Iris pigment epithelial cell (primary cell): ENCODE data around the gene C1orf226.
A peak's percentile ranks its signal among the peaks of the same experiment; 100 is the strongest.

Experiments
- DNase-seq: peaks from one replicate; pipeline ENCODE4 v3.0.0-alpha.2; 2011; ENCODE audit warnings: low read depth

Gene C1orf226

GRCh38 chr1:162365284-162366020 is 16.1 kb upstream of the C1orf226 start:
- no peak for DNase-seq

- peak; percentile 56 for DNase-seq
Measured at GRCh38 chr1:162366149-162366548, 15.4 kb upstream of the C1orf226 start.

- no peak for DNase-seq
Measured at GRCh38 chr1:162366671-162367070, 14.9 kb upstream of the C1orf226 start.

GRCh38 chr1:162367073-162367472 is 14.5 kb upstream of the C1orf226 start:
- DNase-seq: no peak

- DNase-seq: no peak
Measured at GRCh38 chr1:162367772-162368171, 13.8 kb upstream of the C1orf226 start.

GRCh38 chr1:162368451-162368850 is 13.1 kb upstream of the C1orf226 start:
- no peak for DNase-seq

GRCh38 chr1:162369571-162369970 is 12.0 kb upstream of the C1orf226 start:
- no peak for DNase-seq

- DNase-seq: no peak
Measured at GRCh38 chr1:162370161-162370560, 11.4 kb upstream of the C1orf226 start.

GRCh38 chr1:162370721-162371120 is 10.8 kb upstream of the C1orf226 start:
- DNase-seq: no peak

GRCh38 chr1:162371611-162372010 is 9.9 kb upstream of the C1orf226 start:
- DNase-seq: peak; percentile 60

- DNase-seq: no peak
Measured at GRCh38 chr1:162372159-162373071, 9.1 kb upstream of the C1orf226 start.

GRCh38 chr1:162373072-162373427 is 8.5 kb upstream of the C1orf226 start:
- no peak for DNase-seq

- peak; percentile 74 for DNase-seq
Measured at GRCh38 chr1:162373541-162374260, 7.8 kb upstream of the C1orf226 start.

- no peak for DNase-seq
Measured at GRCh38 chr1:162374406-162374805, 7.1 kb upstream of the C1orf226 start.

- no peak for DNase-seq
Measured at GRCh38 chr1:162375463-162375862, 6.1 kb upstream of the C1orf226 start.

- no peak for DNase-seq
Measured at GRCh38 chr1:162376691-162377090, 4.8 kb upstream of the C1orf226 start, which contains the start of gene SPATA46. TSS of gene SPATA46 (minus strand) at chr1:162376854. CDS start at chr1:162376790, 64 bp downstream.

- DNase-seq: peak; percentile 49
Measured at GRCh38 chr1:162380061-162380846, 1.3 kb upstream of the C1orf226 start.

GRCh38 chr1:162381941-162382750 is 618 bp downstream of the C1orf226 start:
- no peak for DNase-seq

- DNase-seq: no peak
Measured at GRCh38 chr1:162383091-162383490, 1.6 kb downstream of the C1orf226 start.

- no peak for DNase-seq
Measured at GRCh38 chr1:162383516-162383915, 2.0 kb downstream of the C1orf226 start.

GRCh38 chr1:162384116-162384515 is 2.6 kb downstream of the C1orf226 start:
- no peak for DNase-seq
